Measurements from ENCODE around the gene ARID1B. TPM values are rescaled to one million over a fixed set of nuclear protein-coding genes. Genes with fewer than 3 reads are reported as not detected.

The ARID1B gene
- total and polyA plus RNA-seq, 2 of the 13 experiments (the other 11 are each of a cell fraction or from before 2014, with no cell fraction given): 20.1 to 32.6 TPM

DNA sequence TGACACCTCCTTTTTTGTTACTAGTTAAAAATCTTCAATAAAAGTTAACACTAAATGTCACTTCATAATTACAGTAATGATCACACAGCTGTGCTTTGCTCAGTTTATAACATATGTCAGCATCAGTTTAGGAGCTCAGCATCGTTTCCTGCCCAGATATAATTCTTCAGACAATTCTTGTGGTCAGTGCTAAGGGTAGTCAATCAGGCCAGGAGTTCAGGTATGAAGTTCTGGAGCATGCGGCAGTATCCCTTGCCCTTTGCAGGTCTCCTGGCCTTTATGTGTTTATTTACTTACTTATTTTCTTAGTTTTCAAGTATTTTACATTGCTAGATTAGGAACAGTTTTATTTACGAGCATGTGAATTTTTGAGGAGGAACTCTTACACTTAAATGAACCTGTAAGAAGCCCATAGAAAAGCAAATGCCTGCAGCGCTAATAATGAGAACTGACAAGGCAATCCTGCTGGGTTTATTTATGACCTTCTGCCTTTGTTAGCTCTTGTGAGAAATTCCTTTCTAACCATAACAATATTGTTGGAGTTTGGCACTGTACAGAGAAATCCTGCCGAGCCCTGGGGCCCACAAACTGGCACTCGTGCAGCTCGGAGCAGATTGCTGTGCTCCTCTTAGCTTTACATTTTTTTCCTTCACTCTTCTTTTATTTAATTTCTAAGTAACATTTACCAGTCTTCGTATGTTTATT is 293.4 kb downstream of the ARID1B start (continued):
- TF ChIP-seq, protein P1, sequence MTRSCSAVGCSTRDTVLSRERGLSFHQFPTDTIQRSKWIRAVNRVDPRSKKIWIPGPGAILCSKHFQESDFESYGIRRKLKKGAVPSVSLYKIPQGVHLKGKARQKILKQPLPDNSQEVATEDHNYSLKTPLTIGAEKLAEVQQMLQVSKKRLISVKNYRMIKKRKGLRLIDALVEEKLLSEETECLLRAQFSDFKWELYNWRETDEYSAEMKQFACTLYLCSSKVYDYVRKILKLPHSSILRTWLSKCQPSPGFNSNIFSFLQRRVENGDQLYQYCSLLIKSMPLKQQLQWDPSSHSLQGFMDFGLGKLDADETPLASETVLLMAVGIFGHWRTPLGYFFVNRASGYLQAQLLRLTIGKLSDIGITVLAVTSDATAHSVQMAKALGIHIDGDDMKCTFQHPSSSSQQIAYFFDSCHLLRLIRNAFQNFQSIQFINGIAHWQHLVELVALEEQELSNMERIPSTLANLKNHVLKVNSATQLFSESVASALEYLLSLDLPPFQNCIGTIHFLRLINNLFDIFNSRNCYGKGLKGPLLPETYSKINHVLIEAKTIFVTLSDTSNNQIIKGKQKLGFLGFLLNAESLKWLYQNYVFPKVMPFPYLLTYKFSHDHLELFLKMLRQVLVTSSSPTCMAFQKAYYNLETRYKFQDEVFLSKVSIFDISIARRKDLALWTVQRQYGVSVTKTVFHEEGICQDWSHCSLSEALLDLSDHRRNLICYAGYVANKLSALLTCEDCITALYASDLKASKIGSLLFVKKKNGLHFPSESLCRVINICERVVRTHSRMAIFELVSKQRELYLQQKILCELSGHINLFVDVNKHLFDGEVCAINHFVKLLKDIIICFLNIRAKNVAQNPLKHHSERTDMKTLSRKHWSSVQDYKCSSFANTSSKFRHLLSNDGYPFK (CRISPR knock-in tag; IDR thresholded peaks at IDR 0.05; ENCODE audit: borderline replicate concordance): no peak
- no peak for TF ChIP-seq JUND (CRISPR knock-in tag; IDR thresholded peaks at IDR 0.05)

DNA sequence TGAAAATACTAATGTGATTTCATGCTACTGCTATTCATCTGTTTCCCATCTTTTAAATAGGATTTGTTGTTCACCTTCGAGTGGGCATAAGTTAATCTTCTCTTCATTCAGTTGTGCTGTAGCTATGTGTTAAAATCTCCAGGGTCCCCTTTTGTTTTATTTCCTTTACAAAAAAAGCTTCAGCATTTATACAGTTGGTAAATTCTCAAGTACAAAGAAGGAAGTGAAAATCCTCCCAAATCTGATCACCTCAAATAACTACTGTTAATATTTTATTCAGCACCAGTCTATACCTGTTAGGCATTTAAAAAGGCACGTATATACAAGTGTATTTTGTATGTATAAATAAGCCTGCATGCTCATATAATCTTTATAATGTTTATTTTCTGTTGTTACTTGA is 294.9 kb downstream of the ARID1B start:
- no peak overlapping the region for H2AFZ ChIP-seq (ENCODE audit: low read length)
- intact Hi-C loops (cut with micrococcal nuclease; ENCODE audit: unreplicated experiment) (no loop called here), in situ Hi-C loops (cut with HindIII; ENCODE audit: extremely low pct_ligation_motif_present, low pct_unique_long_range_greater_than_20kb) (no loop called here)
- no peaks in the 10 kb centered on the region for H3K9me3 ChIP-seq (ENCODE audit: low read length)
- no peaks in the 10 kb centered on the region for H4K20me1 ChIP-seq (ENCODE audit: insufficient read depth, low read length)
- no TSS peak for BruUV-seq (replicated peaks)
- 96% methylated on average over 2 of the region's 2 CpGs for WGBS (ENCODE audit: low lambda C conversion rate)
- H3K4me1 ChIP-seq (ENCODE audit: insufficient read depth, low read length): peaks cover 21% of the 10 kb centered on the region
- no peak for ATAC-seq
- H3K4me3 ChIP-seq (replicated peaks in 1 of 3; ENCODE audit: insufficient read depth in 1 of 3, low read depth in 2 of 3, low read length in 3 of 3): no peak overlapping the region
- DNase-seq (ENCODE audit: low spot score): no peak
- H3K27ac ChIP-seq (ENCODE audit: extremely low read length, insufficient read depth, low read length): no peak overlapping the region
- TF ChIP-seq, protein P2, sequence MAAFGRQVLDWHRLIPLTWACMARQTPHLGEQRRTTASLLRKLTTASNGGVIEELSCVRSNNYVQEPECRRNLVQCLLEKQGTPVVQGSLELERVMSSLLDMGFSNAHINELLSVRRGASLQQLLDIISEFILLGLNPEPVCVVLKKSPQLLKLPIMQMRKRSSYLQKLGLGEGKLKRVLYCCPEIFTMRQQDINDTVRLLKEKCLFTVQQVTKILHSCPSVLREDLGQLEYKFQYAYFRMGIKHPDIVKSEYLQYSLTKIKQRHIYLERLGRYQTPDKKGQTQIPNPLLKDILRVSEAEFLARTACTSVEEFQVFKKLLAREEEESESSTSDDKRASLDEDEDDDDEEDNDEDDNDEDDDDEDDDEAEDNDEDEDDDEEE (CRISPR knock-in tag; IDR thresholded peaks at IDR 0.05): no peak
- TF ChIP-seq U2AF2 (IDR thresholded peaks at IDR 0.05; ENCODE audit: low read depth, low read length) (no peak), BRCA1 (CRISPR knock-in tag; IDR thresholded peaks at IDR 0.05) (no peak)
- H3K27me3 ChIP-seq (ENCODE audit: control insufficient read depth in 1 of 2, insufficient read depth in 2 of 2, low read length in 2 of 2): no peaks in the 10 kb centered on the region
- CTCF ChIA-PET (ENCODE audit: low intra/inter-chr PET ratio, low total read pairs): no interaction called here
- no peak overlapping the region for H3K4me2 ChIP-seq (ENCODE audit: low read depth, low read length)
- H3K79me2 ChIP-seq (ENCODE audit: insufficient read depth, low read length): peaks cover 5% of the 10 kb centered on the region
- no peak overlapping the region for H3K9ac ChIP-seq (ENCODE audit: insufficient read depth, low read depth, low read length)
- POLR2A ChIA-PET: no interaction called here
- peaks cover 0 to 6% of the 10 kb centered on the region in 2 experiments; a peak in 3 of 5 replicates for H3K36me3 ChIP-seq (replicated peaks in 1 of 2; ENCODE audit: control insufficient read depth in 1 of 2, insufficient read depth in 2 of 2, low read length in 2 of 2)
- no peak for FAIRE-seq
